ENCODE results near the gene DCBLD1.
A peak's percentile ranks its signal among the peaks of the same experiment; 100 is the strongest.

The DCBLD1 gene

DNA sequence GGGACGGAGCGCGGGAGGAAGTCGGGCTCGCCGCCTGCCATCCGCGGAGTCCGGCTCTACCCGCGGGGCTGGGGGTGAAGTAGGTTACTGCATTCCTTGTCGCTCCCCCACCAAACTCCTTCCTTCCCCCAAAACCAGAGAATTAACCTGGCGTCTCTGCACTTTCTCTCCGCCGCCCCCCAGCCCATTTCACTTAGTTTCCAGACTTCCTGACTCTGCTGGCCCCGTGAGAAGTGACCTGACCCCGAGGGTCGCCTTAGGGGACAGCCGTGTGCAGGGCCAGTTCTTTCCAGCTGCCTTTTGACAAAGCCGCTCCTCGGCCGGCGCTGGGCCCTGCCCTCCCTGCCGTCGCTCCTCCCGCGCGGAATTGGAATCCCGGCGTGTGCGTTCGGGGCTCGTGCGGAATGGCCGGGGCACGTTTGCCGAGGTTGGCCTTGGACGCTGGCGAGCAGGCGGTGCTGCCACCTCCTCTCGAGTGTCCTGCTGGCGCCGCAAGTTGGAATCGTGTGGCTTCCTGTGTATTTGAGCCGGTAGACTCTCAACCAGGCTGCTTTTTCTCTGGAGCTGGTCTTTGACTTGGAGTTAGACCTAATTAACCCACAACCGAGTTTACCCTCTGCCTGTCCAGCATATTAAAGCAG is 650 bp downstream of the DCBLD1 start:
- no peak for TF ChIP-seq CTCF (IDR thresholded peaks at IDR 0.05; ENCODE audit: low read depth, low read length)
- H3K4me3 ChIP-seq (ENCODE audit: low read depth, low read length): peak overlapping the region; percentile 88

GRCh38 chr6:117483645-117484016 is 1.2 kb downstream of the DCBLD1 start:
- H3K4me3 ChIP-seq (ENCODE audit: low read depth, low read length): peak overlapping the region; percentile 88
- no peak for TF ChIP-seq CTCF (IDR thresholded peaks at IDR 0.05; ENCODE audit: low read depth, low read length)

- H3K4me3 ChIP-seq (ENCODE audit: low read depth, low read length): peak overlapping the region; percentile 88
- TF ChIP-seq CTCF (IDR thresholded peaks at IDR 0.05; ENCODE audit: low read depth, low read length): no peak
Measured at GRCh38 chr6:117484052-117484646, 1.7 kb downstream of the DCBLD1 start.

DNA sequence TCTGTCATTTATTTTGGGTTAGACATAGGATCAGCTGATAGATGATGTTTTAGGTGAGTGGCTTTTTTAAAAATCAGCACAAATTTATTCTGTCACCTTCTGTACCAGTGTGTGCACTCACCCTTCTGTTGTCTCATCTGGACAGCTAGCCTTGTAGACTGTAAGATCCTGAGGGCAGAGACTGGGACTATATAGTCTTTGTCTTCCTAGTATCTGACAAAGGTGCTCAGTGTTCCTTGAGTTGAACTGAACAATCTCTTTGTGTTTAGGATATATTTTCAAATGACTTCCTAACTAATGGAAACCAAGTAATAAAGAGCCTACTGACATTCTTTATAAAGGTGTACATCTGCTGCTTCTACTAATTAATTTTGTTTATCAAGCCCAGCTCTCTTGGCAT is 3.0 kb downstream of the DCBLD1 start:
- H3K4me3 ChIP-seq (ENCODE audit: low read depth, low read length): no peak overlapping the region

GRCh38 chr6:117487821-117488220 is 5.3 kb downstream of the DCBLD1 start:
- TF ChIP-seq CTCF (IDR thresholded peaks at IDR 0.05; ENCODE audit: low read depth, low read length): no peak
- no peak overlapping the region for H3K4me3 ChIP-seq (ENCODE audit: low read depth, low read length)

More for the DNA sequence above, 3.0 kb downstream of the DCBLD1 start:
- no peak for TF ChIP-seq CTCF (IDR thresholded peaks at IDR 0.05; ENCODE audit: low read depth, low read length)

DNA sequence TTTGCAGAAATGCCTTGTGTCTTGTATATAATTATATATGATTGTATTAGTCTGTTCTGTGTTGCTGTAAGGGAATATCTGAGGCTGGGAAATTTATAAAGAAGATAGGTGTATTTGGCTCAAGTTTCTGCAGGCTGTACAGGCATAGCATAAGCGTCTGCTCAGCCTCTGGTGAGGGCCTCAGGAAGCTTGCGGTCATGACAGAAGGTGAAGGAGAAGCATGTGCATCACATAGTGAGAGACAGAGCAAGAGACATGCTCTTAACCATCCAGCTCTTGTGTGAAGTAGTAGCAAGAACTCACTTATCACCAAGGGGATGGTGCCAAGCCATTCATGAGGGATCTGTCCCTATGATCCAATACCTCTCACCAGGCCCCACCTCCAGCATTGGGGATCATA is 6.5 kb downstream of the DCBLD1 start:
- no peak for TF ChIP-seq CTCF (IDR thresholded peaks at IDR 0.05; ENCODE audit: low read depth, low read length)
- H3K4me3 ChIP-seq (ENCODE audit: low read depth, low read length): no peak overlapping the region

DNA sequence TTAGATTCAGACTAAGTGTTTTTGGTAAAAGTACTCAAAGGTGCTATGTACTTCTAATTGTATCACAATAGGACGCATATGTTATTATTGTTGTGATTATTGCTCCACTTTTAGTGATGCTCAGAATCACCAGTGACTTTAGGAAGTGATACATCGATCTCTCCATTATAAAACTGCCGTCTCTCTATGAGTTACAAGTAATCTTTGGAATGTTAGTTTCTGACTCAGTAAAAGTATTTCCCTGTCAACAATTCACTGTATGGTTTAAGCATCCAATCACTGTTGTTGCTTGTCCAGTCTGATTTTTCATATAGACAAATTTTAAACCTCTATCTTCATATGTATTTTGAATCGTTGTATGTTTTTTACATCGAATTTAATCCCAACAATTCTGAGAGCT is 9.4 kb downstream of the DCBLD1 start:
- H3K4me3 ChIP-seq (ENCODE audit: low read depth, low read length): no peak overlapping the region

More for the DNA sequence above, 9.4 kb downstream of the DCBLD1 start:
- no peak for TF ChIP-seq CTCF (IDR thresholded peaks at IDR 0.05; ENCODE audit: low read depth, low read length)

All from WI38 (cell line).